ENCODE measurements around the gene PSMD5.
A peak's percentile ranks its signal among the peaks of the same experiment; 100 is the strongest.

GRCh38 chr9:120869360-120869687, 26.6 kb upstream of the PSMD5 start:
- TF ChIP-seq CTCF (optimal IDR thresholded peaks at IDR 0.05 in 1 of 3, IDR thresholded peaks at IDR 0.05 in 1 of 3, conservative IDR thresholded peaks at IDR 0.05 in 1 of 3; ENCODE audit: extremely low read depth in 1 of 3, insufficient read depth in 2 of 3, low read length in 3 of 3) (peak in 1 of 3 experiments; percentile 3), EZH2 (IDR thresholded peaks at IDR 0.05; ENCODE audit: low read length) (no peak)
